Endothelial cell of umbilical vein (primary cell): ENCODE results near the gene UQCR10. TPM values are rescaled to one million over a fixed set of nuclear protein-coding genes. Genes with fewer than 3 reads are reported as not detected.

Experiments
- BruUV-seq: library from RNA; stranded (reverse); fragments of 400-500 nt; replicated peaks from 2 replicates; lab custom pipeline; 2021; lab: Mats Ljungman, UMichigan
- CTCF ChIA-PET: fragments of 300-600, 350-600 bp; sonication (Branson Sonifier 250); formaldehyde crosslinking; loops from one replicate; lab custom pipeline; 2021; ENCODE audit warnings: antibody characterized with exemption, inconsistent platforms; lab: Charles Lee
- POLR2A ChIA-PET: fragments of 300-600, 350-600 bp; sonication (Branson Sonifier 250); formaldehyde crosslinking; loops from one replicate; lab custom pipeline; 2021; ENCODE audit warnings: antibody characterized with exemption, inconsistent platforms; lab: Charles Lee
- DNase-seq: peaks from one replicate; pipeline ENCODE4 v3.0.0-alpha.2; 2011; ENCODE audit warnings: low read depth, low spot score
- FAIRE-seq: peaks from 2 replicates; lab custom pipeline; 2011; peaks lifted over from hg19 to GRCh38; lab: Jason Lieb, UNC
- H2AFZ ChIP-seq: 2 replicates; pipeline ENCODE4 v1.6.0; 2012; ENCODE audit warnings: low read depth, low read length, control low read depth, inconsistent platforms
- H3K27ac ChIP-seq: 2 replicates; pipeline ENCODE4 v1.5.1; 2011; ENCODE audit warnings: low read depth, mild to moderate bottlenecking, control low read depth, low read length, moderate library complexity; ENCODE audit not compliant: insufficient read depth
- H3K27me3 ChIP-seq, 2 experiments: 2 replicates each; pipeline versions ENCODE4 v1.6.0 to v1.6.1; 2011; ENCODE audit warnings: low read length in 2 of 2, mixed read lengths in 1 of 2; ENCODE audit not compliant: control insufficient read depth in 2 of 2, insufficient read depth in 2 of 2
- H3K36me3 ChIP-seq, 2 experiments: 2 replicates in 1 of 2; 3 replicates in 1 of 2; pipeline ENCODE4 v1.5.1; 2011; ENCODE audit warnings: low read length in 2 of 2, mild to moderate bottlenecking in 1 of 2, moderate library complexity in 1 of 2; ENCODE audit not compliant: control insufficient read depth in 2 of 2, insufficient read depth in 2 of 2; ENCODE audit errors: extremely low read depth in 1 of 2
- H3K4me1 ChIP-seq: 3 replicates; pipeline ENCODE4 v1.5.1; 2011; ENCODE audit warnings: mild to moderate bottlenecking, low read length; ENCODE audit not compliant: control insufficient read depth, insufficient read depth; ENCODE audit errors: extremely low read depth
- H3K4me2 ChIP-seq: 2 replicates; pipeline ENCODE4 v1.6.1; 2011; ENCODE audit warnings: low read length, control low read depth, mixed read lengths; ENCODE audit not compliant: insufficient read depth
- H3K4me3 ChIP-seq, 3 experiments: fragments of 200-600 bp in 1 of 3; sonication (generic), shearing (Covaris generic) in 1 of 3; replicated peaks in 1 of 3; 2 replicates each; pipeline ENCODE4 v1.5.1; 2011 to 2016; ENCODE audit warnings: control low read depth in 3 of 3, low read length in 3 of 3, mild to moderate bottlenecking in 2 of 3, inconsistent platforms in 1 of 3, low read depth in 1 of 3, moderate library complexity in 1 of 3; ENCODE audit not compliant: insufficient read depth in 1 of 3
- H3K79me2 ChIP-seq: 2 replicates; pipeline ENCODE4 v1.6.0; 2012; ENCODE audit warnings: low read length, inconsistent platforms; ENCODE audit not compliant: control insufficient read depth, insufficient read depth
- H3K9ac ChIP-seq: replicated peaks from 2 replicates; pipeline ENCODE3; 2011; ENCODE audit warnings: low read length, control low read depth; ENCODE audit not compliant: insufficient read depth; ENCODE audit errors: extremely low read depth
- H3K9me1 ChIP-seq: replicated peaks from 3 replicates; pipeline ENCODE4 v1.6.0; 2011; ENCODE audit warnings: mild to moderate bottlenecking, low read length; ENCODE audit not compliant: control insufficient read depth, insufficient read depth; ENCODE audit errors: extremely low read depth
- H3K9me3 ChIP-seq: replicated peaks from 2 replicates; pipeline ENCODE4 v1.5.1; 2012; ENCODE audit warnings: low read length, inconsistent platforms; ENCODE audit not compliant: control insufficient read depth, insufficient read depth
- H4K20me1 ChIP-seq: replicated peaks from 2 replicates; pipeline ENCODE3; 2011; ENCODE audit warnings: mild to moderate bottlenecking, low read length; ENCODE audit not compliant: control insufficient read depth, insufficient read depth; ENCODE audit errors: extremely low read depth
- CTCF ChIP-seq, 2 donors: IDR thresholded peaks; 1 replicate in 1 of 2; 2 replicates in 1 of 2; pipeline ENCODE4 v1.5.1; 2011; ENCODE audit warnings: low read length in 2 of 2, mild to moderate bottlenecking in 2 of 2, moderate library complexity in 2 of 2, control low read depth in 1 of 2, inconsistent platforms in 1 of 2, low read depth in 1 of 2; ENCODE audit not compliant: insufficient read depth in 1 of 2; ENCODE audit errors: extremely low read depth in 1 of 2
- EZH2 ChIP-seq: IDR thresholded peaks from 2 replicates; pipeline ENCODE4 v1.6.1; 2012; ENCODE audit warnings: borderline replicate concordance, low read depth, mild to moderate bottlenecking, moderate library complexity, low read length, inconsistent platforms; ENCODE audit not compliant: severe bottlenecking
- FOS ChIP-seq: IDR thresholded peaks from 2 replicates; pipeline ENCODE4 v1.6.1; 2011; ENCODE audit warnings: mild to moderate bottlenecking, low read length, moderate library complexity, borderline replicate concordance; ENCODE audit not compliant: insufficient read depth
- GATA2 ChIP-seq: IDR thresholded peaks from 2 replicates; pipeline ENCODE4 v1.7.0; 2011; ENCODE audit warnings: low read depth, mild to moderate bottlenecking, moderate library complexity, mixed read lengths, low read length; ENCODE audit not compliant: insufficient read length, insufficient read depth
- JUN ChIP-seq: IDR thresholded peaks from 2 replicates; pipeline ENCODE4 v1.6.1; 2011; ENCODE audit warnings: borderline replicate concordance, low read depth; ENCODE audit not compliant: insufficient read length, insufficient read depth
- MAX ChIP-seq: IDR thresholded peaks from 2 replicates; pipeline ENCODE4 v1.6.1; 2011; ENCODE audit not compliant: insufficient read depth, insufficient read length
- MYC ChIP-seq: IDR thresholded peaks from one replicate; pipeline ENCODE4 v1.6.1; 2011; ENCODE audit warnings: mild to moderate bottlenecking, low read depth, low read length
- POLR2A ChIP-seq: IDR thresholded peaks from 2 replicates; pipeline ENCODE4 v1.6.1; 2012; ENCODE audit warnings: low read depth, mild to moderate bottlenecking, control low read depth, low read length
- POLR2AphosphoS5 ChIP-seq: IDR thresholded peaks from 2 replicates; pipeline ENCODE4 v1.6.1; 2012; ENCODE audit warnings: low read depth, mild to moderate bottlenecking, control low read depth, low read length, moderate library complexity; ENCODE audit not compliant: insufficient read depth
- dilution Hi-C: fragments of 300-500 bp; cut with MboI; formaldehyde crosslinking; loops from one replicate; pipeline ENCODE4 v1.15.0; 2019; ENCODE audit warnings: low sequenced_read_pairs; ENCODE audit not compliant: extremely low pct_ligation_motif_present
- intact Hi-C: fragments of 100-400 bp; cut with micrococcal nuclease; formaldehyde crosslinking; loops from one replicate; pipeline ENCODE4 v1.10.0; 2022
- polyA plus RNA-seq, 4 experiments: library from polyadenylated mRNA; depleted of rRNA in 3 of 4; stranded (reverse) in 3 of 4; unstranded in 1 of 4; fragments of >200 nt; gene quantifications; 2 replicates each; pipeline versions ENCODE4 v1.2.1 to v1.2.3, GENCODE V29; 2011 to 2012; ENCODE audit warnings: missing spikeins in 1 of 4
- total RNA-seq: library from RNA; stranded (reverse); gene quantifications from 2 replicates; pipeline ENCODE4 v1.2.3, GENCODE V29; 2021

The UQCR10 gene
- total and polyA plus RNA-seq, 2 donors (not counting 3 experiments of a cell fraction or from before 2014, with no cell fraction given): 96.6 to 196 TPM

- no peaks in the 10 kb centered on the region for H3K9me1 ChIP-seq
- H3K27me3 ChIP-seq: no peaks in the 10 kb centered on the region
- BruUV-seq: no TSS peak
- H3K4me1 ChIP-seq: peaks cover 6% of the 10 kb centered on the region
- H3K9me3 ChIP-seq: no peaks in the 10 kb centered on the region
- H3K9ac ChIP-seq: no peak overlapping the region
- no peaks in the 10 kb centered on the region for H3K36me3 ChIP-seq
- ChIA-PET CTCF (interaction anchor here (0.8 to 1.1 kb wide), 2 partner anchors 11 to 243 kb away, joined by 3 to 4 read pairs; no protein-coding TSS in a partner anchor), POLR2A (no interaction called here)
- no peak for TF ChIP-seq POLR2A
- TF ChIP-seq MYC: no peak
- TF ChIP-seq POLR2AphosphoS5: no peak
- TF ChIP-seq CTCF (IDR thresholded peaks at IDR 0.05; ENCODE audit: extremely low read depth in 1 of 2, insufficient read depth in 1 of 2, low read depth in 1 of 2, low read length in 2 of 2): no peak
- no peak for TF ChIP-seq FOS
- TF ChIP-seq MAX: no peak
- no peak for TF ChIP-seq JUN
- no peak for TF ChIP-seq GATA2
- TF ChIP-seq EZH2: no peak
- H3K4me3 ChIP-seq: no peak overlapping the region
- H2AFZ ChIP-seq: no peak overlapping the region
- no peak overlapping the region for H3K27ac ChIP-seq
- dilution Hi-C loops: no loop called here
- no peaks in the 10 kb centered on the region for H4K20me1 ChIP-seq
- H3K79me2 ChIP-seq: no peaks in the 10 kb centered on the region
- intact Hi-C loops: no loop called here
- FAIRE-seq: no peak
- DNase-seq: no peak
- H3K4me2 ChIP-seq: no peak overlapping the region
Observed at GRCh38 chr22:29762263-29762662, 4.9 kb upstream of the UQCR10 start.
